LoVo (cell line): Measurements from ENCODE around the gene U2AF1L4.

Experiments used
- DNase-seq: peaks from one replicate; pipeline ENCODE4 v3.0.0-alpha.2; 2016; ENCODE audit warnings: low spot score

U2AF1L4 gene

DNA sequence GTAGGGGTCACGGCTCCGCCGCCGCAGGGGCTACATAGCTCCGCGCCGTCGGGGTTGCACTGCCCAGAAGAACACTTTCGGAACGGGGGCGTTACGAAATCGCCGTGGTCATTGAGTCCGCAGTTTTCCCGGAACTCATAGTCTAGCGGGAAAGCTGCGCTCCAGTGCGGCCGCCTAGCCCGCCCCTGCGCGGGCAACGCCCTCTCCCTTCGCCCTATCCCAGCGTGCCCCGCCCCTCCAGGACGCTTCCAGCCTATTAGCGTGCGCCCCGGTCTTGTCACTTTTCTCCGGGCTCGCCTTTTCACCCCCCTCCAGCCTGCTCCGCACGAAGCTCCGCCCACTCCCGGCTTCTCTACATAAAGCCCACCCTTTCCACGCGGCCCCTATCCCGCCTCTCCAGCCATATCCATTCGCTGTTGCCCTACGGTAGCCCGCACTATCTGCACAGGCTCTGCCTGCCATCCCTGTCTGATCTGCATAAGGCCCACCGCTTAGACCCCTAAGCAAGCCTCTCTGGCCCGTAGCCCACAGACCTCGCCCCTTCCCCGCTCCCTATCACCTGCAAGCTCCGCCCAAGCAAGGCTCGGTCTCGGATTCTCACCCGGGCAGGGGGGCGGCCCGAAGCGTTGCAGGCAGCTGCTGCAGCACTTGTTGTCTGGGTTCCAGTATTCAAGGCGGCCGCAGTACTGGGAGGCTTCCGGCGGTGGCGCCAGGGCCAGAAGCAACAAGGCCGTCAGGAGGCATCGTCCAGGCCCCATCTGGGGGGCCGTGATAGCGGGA, 4.6 kb downstream of the U2AF1L4 start:
- DNase-seq: peak; percentile 95

DNA sequence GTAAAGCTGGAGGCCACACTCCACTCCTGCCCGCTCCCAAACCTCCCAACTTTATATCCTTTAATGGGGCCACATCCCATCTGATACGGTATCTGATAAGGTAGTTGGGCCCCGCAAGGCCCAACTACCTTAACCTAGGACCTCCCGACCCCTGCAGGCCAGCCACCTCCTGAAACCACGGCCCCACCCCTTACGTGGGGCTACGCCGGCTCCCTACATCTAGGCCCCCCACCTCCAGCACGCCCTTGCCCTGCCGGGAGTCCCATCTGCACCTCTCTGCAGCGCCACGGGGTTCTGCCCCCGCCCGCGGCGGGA, 5.2 kb downstream of the U2AF1L4 start:
- DNase-seq: no peak

GRCh38 chr19:35739275-35740107, 5.7 kb downstream of the U2AF1L4 start:
- no peak for DNase-seq

DNA sequence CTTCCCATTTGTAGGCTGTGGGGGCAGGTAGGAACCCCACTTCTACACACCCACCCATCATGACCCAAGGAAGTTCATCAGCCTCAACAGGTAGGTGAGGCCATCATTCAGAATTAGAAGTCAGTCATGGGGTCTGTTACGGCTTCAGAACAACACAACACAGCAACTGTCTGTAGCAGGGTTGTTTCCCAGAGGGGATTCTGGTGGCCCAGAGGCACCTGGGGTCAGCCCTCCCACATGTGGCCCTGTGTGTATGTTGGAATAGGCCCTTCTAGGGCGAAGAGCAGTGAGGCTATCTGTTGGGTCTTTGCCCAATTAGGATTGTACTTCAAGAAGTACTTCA, 6.4 kb downstream of the U2AF1L4 start:
- DNase-seq: no peak

DNA sequence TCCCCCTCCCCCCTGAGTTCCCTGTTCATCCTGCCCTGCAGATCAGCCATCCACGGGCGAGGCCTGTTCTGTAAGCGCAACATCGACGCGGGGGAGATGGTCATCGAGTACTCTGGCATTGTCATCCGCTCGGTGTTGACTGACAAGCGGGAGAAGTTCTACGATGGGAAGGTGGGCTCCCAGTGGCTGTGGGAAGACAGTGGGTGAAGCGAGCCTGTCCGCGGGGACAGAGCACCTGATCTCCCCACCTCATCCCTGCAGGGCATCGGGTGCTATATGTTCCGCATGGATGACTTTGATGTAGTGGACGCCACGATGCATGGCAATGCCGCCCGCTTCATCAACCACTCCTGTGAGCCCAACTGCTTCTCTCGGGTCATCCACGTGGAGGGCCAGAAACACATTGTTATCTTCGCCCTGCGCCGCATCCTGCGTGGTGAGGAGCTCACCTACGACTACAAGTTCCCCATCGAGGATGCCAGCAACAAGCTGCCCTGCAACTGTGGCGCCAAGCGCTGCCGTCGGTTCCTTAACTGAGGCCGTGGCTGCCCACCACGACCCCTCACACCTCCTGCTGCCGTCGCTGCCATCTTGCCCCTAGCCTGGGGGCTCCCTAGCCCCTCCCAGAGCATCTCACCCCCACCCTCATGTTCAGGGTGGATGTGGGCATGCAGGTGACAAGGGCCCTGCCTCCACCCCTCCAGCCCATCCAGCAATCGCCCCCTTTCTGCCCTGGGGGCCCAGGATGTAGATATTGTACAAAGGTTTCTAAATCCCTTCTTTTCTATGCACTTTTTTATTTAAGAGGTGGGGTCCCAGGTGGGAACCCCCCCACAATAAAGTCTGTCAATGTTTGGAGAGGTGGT, 7.0 kb downstream of the U2AF1L4 start:
- no peak for DNase-seq

- DNase-seq: no peak
Observed at GRCh38 chr19:35736913-35737886, 8.0 kb downstream of the U2AF1L4 start.

- DNase-seq: no peak
Observed at GRCh38 chr19:35734889-35735288, 10.3 kb downstream of the U2AF1L4 start.

- DNase-seq: no peak
Observed at GRCh38 chr19:35734273-35734672, 10.9 kb downstream of the U2AF1L4 start.

GRCh38 chr19:35733180-35734125, 11.8 kb downstream of the U2AF1L4 start:
- DNase-seq: no peak

DNA sequence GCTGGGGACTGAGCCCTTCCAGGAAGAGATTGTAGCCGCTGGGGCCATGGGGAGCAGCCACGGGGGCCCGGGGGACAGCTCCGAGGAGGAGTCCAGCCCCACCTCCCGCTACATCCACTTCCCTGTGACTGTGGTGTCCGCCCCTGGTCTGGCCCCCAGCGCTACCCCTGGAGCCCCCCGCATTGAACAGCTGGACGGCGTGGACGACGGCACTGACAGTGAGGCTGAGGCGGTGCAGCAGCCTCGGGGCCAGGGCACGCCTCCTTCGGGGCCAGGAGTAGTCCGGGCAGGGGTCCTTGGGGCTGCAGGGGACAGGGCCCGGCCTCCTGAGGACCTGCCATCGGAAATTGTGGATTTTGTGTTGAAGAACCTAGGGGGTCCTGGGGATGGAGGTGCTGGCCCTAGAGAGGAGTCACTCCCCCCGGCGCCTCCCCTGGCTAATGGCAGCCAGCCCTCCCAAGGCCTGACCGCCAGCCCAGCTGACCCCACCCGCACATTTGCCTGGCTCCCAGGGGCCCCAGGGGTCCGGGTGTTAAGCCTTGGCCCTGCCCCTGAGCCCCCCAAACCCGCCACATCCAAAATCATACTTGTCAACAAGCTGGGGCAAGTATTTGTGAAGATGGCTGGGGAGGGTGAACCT, 12.6 kb downstream of the U2AF1L4 start:
- no peak for DNase-seq

- DNase-seq: no peak
Observed at GRCh38 chr19:35731779-35732405, 13.3 kb downstream of the U2AF1L4 start.

DNA sequence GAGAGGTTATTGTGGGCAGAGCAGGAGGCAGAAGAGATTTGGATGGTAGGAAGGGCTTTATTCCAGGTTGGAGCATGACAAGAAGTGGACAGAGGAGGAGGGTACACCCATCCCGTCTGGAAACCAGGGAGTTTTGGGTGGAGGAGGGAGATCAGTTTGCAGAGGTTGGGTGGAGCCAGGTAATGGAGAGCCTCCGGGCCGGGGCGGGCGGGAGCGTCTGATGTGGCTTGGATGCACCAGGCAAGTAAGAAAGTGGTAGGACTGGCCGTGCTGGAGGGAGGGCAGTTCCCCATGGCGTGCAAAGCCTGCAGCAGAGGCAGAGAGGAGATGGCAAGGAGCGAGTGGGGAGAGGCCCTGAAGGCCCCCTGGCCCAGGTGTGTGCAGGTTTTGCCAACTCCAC, 13.9 kb downstream of the U2AF1L4 start:
- no peak for DNase-seq

- DNase-seq: no peak
Observed at GRCh38 chr19:35730326-35730725, 14.9 kb downstream of the U2AF1L4 start.

GRCh38 chr19:35729763-35730162, 15.5 kb downstream of the U2AF1L4 start:
- DNase-seq: no peak

DNA sequence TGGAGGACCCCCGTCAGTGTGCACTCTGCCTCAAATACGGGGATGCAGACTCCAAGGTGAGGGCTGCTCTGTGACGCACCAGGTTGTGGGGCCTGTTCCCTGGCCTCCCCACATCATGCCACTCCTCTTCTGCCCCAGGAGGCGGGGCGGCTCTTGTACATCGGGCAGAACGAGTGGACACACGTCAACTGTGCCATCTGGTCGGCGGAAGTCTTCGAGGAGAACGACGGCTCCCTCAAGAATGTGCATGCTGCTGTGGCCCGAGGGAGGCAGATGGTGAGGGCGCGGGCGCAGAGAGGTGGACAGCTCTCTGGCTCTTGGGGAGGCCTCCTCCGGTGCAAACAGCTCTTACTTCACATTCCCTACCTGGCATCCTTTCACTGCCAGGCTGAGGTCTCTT, 16.2 kb downstream of the U2AF1L4 start:
- DNase-seq: no peak

GRCh38 chr19:35727956-35728706, 17.1 kb downstream of the U2AF1L4 start:
- no peak for DNase-seq

DNA sequence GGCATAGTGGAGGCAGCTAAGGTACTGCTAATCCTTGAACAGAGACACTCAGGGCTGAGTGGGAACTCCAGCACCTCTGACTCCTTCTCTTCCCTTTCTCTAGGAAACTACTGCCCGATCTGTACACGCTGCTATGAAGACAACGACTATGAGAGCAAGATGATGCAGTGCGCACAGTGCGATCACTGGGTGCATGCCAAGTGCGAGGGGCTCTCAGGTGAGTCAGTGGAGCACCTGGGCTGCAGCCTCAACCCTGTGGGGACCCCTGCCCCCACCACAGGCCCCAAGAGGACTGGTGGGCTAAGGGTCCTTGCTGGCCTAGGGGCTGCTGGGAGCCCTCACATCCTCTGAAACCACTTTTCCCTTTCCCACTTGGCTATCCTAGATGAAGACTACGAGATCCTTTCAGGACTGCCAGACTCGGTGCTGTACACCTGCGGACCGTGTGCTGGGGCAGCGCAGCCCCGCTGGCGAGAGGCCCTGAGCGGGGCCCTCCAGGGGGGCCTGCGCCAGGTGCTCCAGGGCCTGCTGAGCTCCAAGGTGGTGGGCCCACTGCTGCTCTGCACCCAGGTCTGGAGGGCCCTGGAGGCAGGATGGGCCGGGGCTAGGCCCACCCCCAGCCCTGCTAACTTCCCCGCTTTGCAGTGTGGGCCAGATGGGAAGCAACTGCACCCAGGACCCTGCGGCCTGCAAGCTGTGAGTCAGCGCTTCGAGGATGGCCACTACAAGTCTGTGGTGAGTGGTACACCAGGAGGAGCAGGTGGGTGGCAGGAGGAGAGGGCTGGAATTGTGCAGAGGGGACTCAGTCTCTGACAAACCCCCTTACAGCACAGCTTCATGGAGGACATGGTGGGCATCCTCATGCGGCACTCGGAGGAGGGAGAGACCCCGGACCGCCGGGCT, 17.9 kb downstream of the U2AF1L4 start:
- no peak for DNase-seq
